Glomerular visceral epithelial cell (primary cell): ENCODE measurements around the gene HOXC9.

ENCODE experiments used
- DNase-seq: peaks from one replicate; pipeline ENCODE4 v3.0.0-alpha.2; 2016; ENCODE audit errors: extremely low spot score

Gene HOXC9

DNA sequence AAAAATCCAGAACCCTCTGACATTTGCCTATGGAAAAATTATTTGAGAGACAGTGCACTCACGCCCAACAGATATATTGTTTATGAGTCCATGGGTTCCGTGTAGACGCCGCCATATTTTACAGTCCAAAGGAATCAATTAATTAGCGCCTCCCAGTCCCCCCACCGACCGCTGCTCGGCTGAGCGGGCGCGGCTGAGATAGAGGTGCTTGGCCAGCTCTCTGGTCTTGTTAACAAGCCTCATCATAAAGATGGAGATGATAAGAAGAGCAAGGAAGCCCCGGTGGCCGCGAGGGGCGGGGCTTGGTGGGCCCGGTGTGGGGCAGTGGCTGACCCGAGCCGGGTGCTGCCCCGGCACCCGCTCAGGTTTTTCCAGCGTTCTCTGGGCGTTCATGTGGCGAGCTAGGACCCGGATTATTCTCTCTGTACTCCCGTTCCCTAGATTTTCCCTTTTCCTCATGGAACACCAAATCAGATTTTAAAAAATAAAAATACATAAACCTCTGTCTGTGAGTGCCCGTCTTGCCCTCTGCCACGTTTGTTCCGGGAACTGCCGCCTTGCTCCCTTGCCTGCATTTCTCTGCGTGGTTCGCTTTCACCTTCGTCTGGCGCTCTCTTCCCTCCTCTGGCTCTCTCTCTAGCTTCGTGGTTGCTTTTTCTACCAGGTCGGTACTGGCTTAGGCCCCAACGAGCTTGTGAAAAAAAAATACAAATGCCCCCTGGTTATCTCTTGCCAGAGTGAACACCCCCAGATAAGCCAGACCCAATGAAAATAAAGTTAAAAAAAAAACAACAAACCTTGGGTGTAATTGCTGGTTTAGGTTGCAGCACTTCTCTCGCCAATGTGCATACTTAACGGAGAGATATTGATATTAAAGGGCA is 36.3 kb upstream of the HOXC9 start:
- DNase-seq: no peak

DNA sequence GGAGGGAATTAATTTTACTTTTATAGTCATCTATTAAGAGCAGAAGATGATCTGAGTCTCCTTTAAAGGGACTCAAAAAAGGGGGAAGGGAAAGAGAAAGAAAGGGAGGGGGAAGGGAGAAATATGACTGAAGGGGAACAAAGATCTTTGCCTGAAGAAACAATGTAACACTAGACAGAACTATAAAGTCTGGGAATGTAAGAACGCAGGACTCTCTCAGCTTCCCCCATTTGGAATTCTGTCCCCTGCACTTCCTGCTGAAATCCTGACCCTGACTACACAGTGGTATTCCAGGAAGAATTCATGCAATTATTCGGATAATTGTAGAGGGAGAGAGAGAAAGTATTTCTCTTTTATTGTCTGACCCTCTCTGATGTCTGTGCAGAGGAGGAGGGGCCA is 35.6 kb upstream of the HOXC9 start:
- DNase-seq: no peak

DNA sequence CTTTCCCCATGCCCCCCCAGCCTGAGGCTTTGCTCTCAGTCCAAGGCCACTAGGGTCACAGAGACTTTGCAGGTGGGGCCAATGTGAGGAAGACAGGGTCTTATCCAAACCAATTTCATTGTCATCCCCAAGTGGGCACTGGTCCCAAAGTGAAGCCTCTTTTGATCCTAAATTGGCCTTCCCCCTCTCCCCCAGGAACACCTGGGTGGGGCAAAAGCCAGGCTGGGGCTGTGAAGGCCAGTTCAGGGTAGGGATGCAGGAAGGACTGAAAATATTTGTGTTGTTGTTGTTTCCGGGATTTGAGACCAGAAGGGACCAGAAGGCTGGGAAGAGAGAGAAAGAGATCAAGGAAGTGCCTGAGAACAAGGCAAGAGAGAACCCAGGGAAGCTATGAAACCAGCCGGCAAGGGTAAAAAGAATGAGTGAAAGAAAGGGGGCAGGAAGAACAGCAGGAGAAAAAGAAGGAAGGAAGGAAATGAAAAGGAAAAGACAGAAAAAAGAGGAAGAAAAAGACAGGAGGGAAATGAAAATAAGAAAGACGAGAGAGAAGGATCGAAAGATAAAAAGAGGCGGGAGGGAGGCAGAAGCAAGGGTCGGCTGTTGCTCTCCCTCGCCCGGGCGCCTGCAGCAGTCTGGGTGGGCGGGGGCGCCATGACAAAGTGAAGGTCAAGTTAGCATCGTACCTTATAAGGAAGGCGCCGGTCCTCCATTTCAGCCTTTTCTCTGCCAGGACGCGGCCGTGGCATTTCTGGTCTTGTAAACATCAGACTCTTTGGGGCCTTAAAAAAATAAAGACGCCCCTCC is 34.5 kb upstream of the HOXC9 start:
- no peak for DNase-seq

DNA sequence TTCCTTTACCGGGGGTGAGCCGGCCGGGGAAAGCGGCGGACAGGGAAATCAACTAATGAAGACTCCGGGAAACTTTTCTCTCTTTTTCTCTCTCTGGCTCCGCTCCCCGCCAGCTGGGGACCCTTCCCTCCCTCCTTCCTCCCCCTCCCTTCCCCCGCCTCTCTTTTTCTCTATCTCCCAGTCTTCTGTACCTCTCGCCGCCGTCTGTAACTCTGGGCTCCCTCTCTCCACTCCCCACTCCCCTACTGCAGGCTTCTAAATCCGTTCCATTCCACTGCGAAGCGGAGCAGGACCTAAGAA is 33.9 kb upstream of the HOXC9 start:
- no peak for DNase-seq

DNA sequence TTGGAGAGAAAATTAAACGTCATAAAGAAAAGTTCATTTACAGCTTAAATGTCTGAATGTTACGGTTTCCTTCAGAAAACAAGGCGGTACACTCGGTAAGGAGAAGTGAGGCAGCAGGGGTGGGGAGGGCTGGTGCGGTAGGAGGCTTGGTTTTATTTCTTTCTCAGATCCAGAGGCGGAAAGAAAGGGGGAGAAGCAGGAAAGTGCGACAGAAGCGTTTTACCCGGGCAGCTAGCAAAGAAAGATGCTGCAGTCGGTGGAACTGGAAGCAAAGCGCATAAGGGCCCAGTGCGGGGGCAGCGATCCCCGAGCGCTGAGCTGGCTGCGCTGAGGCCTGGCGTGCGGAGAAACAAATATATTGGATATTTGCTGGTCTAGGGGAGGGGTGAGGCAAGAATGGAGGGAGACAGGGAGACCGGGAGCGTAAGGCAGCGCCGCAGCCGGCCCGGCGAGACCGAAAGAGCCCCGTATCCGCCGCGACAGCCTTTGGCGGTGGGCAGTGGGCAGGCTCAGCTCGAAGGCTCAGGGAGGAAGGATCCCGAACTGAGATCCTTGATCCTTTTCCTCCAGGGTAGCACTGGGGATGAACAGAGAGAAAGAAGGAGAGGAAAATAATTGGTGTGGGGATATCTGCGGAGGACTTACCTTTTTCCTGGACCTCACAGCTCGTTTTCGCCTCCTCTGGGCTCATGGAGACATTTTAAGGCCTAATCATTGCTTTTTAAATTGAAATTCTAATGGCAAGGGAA is 33.4 kb upstream of the HOXC9 start:
- DNase-seq: no peak

DNA sequence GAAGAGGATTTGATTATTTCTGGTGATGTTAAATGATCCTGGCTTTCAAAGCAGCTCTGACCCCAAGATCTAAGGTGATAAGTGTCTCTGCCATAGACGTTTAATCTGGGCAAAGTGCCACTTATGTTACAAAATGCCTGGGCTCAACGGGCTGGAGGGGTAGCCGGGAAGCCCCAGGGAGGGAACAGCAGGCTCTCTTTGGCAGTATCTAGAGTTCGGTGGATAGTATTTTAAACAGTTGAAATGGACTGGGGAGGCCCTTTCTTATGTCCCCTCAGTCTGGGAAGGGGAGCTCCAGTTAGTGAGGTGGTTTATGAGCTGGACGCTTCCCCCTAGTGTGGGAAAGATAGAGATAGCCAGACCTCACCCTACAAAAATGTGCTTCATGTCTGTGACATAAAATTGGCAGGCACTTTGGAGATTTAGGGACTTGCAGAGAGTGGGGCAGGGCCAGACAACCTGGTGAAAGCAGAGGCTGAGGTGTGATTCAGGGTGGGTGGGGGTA is 32.5 kb upstream of the HOXC9 start:
- DNase-seq: no peak

DNA sequence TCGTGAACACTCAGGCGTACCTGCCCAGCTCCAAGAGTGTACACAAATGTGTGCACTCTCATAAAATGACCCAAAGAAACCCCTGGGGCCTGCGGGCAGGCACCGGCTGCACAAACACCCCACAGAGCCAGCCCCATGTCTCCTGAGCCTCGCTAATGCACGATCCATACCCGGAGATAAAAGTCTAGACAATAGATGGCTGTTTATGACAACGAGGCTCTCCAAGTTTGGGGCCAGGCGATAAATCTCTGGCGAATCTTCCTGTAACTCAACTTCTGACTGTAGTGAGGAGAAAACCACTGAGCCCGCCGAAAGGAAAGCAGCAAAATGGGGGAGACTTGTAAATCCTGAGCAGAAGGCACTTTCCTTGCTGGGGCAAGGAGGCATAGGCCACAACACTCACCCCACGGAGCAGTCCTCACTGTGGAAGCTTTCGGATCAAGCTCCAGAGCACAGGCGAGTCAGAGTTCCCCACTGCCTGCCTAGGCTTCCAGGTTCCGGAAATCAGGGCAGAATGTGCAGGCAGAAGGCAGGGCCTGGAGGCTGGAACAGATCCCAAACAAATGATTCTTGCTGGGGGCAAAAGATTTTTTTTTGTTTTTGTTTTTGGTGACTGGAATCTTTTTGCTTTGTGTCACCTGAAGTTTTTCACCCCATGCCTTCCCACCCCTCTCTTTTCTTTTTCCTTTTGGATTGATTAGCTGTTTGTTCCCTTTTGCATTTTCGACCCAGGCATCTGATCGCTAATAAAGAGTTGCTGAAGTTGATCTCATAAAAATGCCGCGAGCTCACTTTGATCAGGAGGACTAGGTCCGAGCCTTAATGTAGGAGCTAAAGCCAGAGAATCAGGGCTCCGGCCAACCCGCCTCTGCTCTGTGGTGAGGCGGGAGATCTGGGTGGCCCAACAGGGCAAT is 31.5 kb upstream of the HOXC9 start:
- no peak for DNase-seq

DNA sequence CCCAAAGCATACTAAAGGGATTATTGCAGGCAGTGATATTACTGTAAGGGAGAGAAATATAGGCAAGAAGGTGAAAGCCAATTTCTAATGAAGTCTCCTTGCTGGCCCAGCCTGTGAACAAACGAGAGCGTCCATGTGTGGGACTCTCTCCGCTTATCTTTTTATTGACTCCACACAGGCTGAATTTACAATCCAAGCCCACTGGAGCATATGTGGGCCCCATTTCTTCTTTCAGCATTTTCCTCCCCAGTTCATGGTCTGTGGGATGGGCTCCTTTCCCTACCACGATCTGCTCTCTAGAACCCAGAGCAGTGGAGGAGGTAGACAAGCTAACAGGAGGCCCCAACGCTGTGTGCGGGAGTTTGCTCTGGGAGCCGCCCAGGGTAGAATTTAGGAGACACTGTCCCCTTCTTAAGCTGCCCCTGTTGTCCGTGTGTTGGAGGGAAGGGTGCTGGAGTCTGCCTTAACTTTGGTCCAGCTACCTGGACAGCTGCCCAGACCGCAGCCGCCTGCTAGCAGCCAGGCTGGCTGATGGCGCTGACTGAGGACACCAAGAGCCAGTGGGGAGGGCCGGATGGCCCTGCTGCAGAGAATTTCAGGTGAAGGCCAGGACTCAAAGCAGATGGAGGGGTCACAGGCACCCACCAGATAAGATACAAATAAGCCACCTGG is 30.2 kb upstream of the HOXC9 start:
- DNase-seq: no peak

DNA sequence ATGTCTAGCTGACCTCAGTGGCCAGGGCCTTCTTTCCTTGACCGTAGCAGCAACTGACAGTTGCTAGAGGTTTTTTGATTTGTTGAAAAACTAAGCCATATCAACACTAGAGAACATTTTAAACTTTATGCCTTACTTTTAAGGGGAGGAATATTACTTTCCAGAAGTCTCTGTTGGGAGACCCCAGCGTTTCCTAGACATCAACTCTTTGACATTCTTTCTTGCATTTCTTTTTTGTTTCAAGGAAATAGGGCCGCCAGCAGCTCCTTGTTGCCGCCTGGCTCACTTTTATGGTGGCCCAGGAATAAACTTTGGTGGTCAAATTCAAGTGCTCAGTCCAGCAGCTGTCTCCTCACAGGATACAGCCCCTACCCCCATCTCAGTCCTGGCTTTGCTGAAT is 29.5 kb upstream of the HOXC9 start:
- DNase-seq: no peak

DNA sequence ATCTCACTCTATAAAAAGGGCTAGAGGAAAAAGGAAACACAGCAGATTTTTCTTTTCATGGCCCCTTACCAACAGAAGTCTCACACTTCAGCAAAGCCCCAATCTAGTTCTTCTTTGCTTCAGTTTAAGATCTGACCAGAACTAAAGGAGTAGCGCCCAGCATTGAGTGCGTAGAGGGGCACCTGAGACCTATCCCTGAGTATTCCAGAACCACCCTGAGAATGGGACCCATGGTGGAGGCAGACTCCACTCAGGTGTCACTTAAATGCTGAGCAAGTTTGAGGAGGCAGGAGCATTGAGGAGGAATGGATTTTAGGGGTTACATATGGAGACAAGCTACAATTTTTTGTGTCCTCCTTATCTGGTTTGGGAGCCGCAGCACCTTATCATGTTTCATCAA is 28.8 kb upstream of the HOXC9 start:
- DNase-seq: no peak

DNA sequence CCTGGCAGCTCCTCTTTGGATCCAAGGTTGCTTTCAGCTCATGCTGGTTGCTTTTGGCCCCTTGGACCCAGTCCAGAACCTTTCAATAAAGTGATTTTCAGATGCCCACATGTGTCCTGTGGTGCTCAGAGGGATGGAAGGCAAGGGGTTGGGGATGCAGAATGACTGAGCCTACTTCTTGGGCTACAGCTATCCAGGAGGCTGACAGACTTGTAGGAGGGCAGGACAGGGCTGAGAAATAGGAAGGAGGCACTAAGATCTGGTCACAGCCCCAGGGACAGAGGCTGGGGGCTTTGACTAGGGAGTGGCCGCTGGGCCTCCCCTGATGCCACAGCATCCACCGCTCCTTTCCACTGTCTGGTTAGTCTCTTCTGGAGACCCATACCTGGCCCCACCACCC is 28.3 kb upstream of the HOXC9 start:
- no peak for DNase-seq

DNA sequence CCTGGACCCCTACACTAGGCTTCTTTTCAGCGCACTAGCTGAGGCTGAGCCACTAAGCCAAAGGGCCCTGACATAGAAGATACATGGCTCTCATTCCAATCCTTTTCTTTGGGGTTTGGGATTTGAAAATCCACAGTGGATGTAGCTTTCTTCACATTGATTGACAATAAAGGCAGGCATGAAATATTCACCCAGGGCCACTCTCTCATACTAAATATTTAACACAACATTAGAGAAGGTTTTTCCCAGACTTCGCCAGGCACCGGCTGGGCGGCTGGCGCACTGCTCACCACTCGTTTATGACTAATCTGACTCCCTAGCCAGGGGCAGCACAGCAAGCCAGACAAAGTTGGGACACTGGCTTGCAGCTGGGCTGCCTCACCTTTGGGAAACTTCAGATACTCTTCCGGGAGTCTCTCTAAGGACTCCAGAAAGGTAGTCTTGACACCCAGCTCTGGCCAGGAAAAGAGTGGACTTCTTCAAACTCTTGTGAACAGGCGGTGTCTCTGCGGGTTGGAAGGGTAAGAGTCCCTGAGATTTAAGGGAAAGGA is 27.7 kb upstream of the HOXC9 start:
- DNase-seq: peak; percentile 63

DNA sequence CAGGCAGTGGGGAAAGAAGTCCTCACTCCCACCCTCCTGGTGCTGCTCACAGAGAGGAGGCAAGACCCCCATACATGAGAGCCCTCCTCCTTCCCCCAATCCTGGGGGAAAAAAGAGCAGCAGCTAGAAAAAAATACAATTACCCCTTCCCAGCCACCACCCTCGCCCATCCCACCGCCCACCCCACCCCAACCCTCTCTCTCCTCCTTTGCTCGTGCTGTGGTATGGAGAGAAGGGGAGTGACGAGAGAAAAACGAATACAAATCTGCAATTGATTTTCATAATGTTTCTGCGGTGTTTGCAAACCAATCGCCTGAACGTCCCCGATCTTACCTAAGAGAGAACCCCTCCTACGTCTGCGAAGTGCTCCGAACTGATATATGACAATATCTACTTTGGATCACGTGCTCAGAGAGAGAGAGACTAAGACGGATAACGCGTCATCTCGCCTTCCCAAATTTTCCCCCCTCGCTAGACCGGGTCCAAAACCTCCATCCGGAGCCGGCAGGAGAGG is 27.2 kb upstream of the HOXC9 start, which contains the start of gene HOXC11:
Gene HOXC11 (plus strand): TSS at position 405 of the 514 bp plus-strand sequence. CDS start 116 bp downstream, outside the sequence.
- no peak for DNase-seq

DNA sequence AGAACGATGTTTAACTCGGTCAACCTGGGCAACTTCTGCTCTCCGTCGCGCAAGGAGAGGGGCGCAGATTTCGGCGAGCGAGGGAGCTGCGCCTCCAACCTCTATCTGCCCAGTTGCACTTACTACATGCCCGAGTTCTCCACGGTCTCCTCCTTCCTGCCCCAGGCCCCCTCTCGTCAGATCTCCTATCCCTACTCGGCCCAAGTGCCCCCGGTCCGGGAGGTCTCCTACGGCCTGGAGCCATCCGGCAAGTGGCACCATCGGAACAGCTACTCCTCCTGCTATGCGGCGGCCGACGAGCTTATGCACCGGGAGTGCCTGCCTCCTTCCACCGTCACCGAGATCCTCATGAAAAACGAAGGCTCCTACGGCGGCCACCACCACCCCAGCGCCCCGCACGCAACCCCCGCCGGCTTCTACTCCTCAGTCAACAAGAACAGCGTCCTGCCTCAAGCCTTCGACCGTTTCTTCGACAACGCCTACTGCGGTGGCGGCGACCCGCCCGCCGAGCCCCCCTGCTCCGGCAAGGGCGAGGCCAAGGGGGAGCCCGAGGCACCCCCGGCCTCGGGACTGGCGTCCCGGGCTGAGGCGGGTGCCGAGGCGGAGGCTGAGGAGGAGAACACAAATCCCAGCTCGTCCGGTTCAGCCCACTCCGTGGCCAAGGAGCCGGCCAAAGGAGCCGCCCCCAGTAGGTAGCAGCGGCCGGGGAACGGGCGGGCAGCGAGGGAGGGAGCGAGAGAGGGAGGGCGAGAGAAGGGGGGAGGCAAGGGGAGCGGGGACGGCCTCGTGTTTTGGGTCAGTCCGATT is 26.5 kb upstream of the HOXC9 start:
- DNase-seq: peak; percentile 74

DNA sequence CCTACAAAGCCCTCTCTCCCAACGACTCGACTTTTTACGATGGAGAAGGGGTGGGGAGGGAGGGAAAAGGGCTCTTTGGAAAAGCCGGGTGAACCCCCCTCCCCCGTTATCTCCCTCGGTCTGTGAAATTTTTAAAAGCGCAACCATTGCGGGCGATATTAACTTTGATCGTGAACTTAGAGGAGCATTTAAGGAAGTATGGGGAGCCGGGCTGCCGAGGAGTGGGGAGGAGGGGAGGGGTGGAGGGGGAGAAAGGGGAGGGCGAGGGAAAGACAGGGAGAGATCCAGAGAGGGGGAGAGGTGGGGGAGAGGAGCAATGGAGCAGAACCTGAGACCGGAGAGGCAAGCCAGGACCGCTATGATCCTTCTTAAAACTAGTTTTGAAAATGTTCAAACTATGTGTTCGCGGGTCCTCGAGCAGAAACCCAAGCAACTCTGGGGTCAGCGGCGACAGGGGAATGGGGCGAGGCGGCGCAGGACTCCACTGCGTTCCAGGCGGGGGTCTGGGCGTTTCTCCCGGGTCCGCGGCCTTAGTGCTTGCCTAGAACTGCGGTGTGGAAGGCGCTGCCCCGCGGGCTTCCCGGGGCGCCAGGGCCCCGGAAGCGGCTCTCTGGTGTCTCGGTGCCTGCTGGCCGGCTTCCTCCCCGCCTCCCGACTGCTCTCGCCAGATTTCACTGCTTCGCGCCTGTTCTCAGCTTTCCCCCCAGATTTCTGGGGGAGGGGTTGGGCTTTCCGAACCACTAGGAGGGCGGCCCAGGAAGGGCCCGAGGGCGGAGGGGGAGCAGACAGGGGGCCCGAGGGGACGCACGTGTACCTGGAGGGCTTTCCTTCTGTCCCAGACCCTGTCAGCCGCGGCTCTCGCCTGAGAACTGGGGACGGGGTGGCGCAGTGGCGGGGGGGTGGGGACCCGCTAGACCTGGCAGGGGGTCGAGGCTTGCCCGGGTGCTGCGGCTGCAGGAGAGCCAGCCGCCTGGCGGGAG is 25.6 kb upstream of the HOXC9 start, which contains the start of gene HOTAIR:
Gene HOTAIR (minus strand): TSS at position 871 of the 980 bp plus-strand sequence.
- peak; percentile 78 for DNase-seq

DNA sequence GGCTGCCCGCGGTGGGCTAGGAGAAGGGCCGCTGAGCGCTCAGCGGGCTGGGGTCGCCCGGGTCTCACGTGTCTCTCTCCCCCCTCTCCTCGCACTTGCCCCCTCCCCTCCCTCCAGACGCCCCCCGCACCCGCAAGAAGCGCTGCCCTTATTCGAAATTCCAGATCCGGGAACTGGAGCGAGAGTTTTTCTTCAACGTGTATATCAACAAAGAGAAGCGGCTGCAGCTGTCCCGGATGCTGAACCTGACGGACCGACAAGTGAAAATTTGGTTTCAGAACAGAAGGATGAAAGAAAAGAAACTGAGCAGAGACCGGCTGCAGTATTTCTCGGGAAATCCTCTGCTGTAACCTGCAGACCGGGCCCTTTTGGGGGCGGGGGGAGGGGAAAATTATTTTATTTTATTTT is 24.9 kb upstream of the HOXC9 start:
- peak; percentile 27 for DNase-seq

DNA sequence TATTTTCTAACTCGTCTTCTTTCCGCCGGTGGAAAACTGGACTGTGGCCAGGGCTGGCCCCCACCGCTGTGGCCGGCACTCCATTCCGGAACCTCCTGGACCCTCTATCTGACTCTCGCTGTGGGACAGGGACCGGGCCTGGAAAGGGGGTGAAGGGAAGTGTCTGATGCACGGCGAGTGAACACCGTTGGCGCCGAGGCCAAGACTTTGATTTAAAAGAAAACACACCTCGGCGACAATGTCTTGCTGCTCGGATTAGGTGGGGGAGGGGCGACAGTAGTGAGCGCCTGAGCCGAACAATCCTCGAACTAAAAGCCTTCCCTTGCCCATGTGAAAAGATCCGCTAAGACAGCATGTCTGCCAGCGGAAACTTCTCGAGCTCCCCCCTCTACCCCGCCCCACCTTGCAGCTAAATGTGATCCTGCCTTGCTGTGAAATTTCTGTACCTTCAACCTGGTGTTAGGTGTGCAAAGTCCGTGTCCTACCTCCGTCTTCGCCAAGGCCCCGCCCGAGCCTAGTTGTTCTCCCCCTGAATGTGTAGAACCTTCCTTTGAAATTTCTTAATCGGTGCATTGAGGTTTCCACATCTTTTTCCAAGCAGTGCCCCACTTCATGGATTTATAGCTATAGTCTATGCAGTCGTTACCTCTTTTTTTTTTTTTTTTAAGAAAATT is 24.3 kb upstream of the HOXC9 start:
- DNase-seq: no peak
